ENCODE measurements around the gene LGI2.
"Not testable (repeated sequence)": the region's sequence is repeated elsewhere in the genome, so short reads cannot be mapped to it uniquely, and the experiment has no call there.

The LGI2 gene

DNA sequence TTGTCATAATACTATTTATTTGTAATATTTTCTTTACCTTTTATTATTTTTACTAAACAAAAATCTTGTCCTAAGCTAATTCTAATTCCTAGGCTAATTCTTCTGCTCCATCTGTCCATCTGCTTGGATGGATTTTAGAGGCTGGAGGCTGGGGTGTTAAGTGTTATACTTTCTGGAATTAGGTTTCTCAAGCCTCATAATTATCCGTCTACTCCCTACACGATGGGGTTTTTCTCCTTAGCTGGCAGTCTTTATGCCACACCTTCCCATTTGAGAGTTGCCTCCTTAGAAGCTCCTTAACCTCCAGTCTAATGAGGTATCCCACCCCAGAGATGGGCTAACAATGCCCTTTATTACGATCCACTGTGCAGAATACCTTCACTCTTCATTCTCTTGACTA, 37.6 kb upstream of the LGI2 start:
- Histone ChIP-seq H3K23ac (ENCODE audit: low read depth, low read length, poor library complexity) (no peak overlapping the region), H4K91ac (ENCODE audit: low read depth, low read length, poor library complexity) (no peak overlapping the region), H3K4me3 (ENCODE audit: low read length in 2 of 2) (no peak overlapping the region), H2BK120ac (ENCODE audit: low read depth, low read length) (no peak overlapping the region), H3K4me1 (ENCODE audit: control insufficient read depth in 2 of 2, insufficient read depth in 1 of 2, low read depth in 1 of 2, low read length in 2 of 2) (peaks cover 2 to 3% of the 10 kb centered on the region in 2 donors), H3K18ac (ENCODE audit: low read length) (no peak overlapping the region), H3K4me2 (ENCODE audit: insufficient read depth, low read length, poor library complexity, severe bottlenecking) (no peak overlapping the region), H2BK5ac (ENCODE audit: low read length) (no peak overlapping the region), H2BK15ac (ENCODE audit: low read length) (no peak overlapping the region), H2AK5ac (ENCODE audit: low read depth, low read length) (no peak overlapping the region), H3K36me3 (replicated peaks in 1 of 2; ENCODE audit: control insufficient read depth in 2 of 2, insufficient read depth in 2 of 2, low read length in 2 of 2) (no peaks in the 10 kb centered on the region), H3K14ac (ENCODE audit: low read length) (no peak overlapping the region), H2AFZ (ENCODE audit: low read length) (no peak overlapping the region), H3K27ac (replicated peaks; ENCODE audit: low read length) (no peak overlapping the region), H3K27me3 (ENCODE audit: control insufficient read depth in 3 of 3, insufficient read depth in 3 of 3, low read depth in 1 of 3, low read length in 3 of 3) (no peaks in the 10 kb centered on the region), H3K9me3 (replicated peaks in 1 of 2; ENCODE audit: control insufficient read depth in 2 of 2, insufficient read depth in 1 of 2, low read depth in 1 of 2, low read length in 2 of 2) (no peaks in the 10 kb centered on the region), H4K8ac (ENCODE audit: low read depth, low read length) (no peak overlapping the region), H3K79me1 (ENCODE audit: low read depth, low read length) (no peaks in the 10 kb centered on the region), H2BK12ac (ENCODE audit: low read length) (no peak overlapping the region), H3K4ac (ENCODE audit: low read length) (no peak overlapping the region), H3K9ac (ENCODE audit: low read depth, low read length, poor library complexity) (no peak overlapping the region)
- no CpG with 5 or more reads among the region's 3 CpGs for WGBS, 2 donors (ENCODE audit: extremely low coverage in 2 of 2, insufficient read length in 2 of 2, insufficient replicate concordance in 1 of 2)
- DNase-seq (ENCODE audit: low spot score) = no peak

- Histone ChIP-seq H3K4ac (ENCODE audit: low read length) (no peak overlapping the region), H4K91ac (ENCODE audit: low read depth, low read length, poor library complexity) (no peak overlapping the region), H3K4me1 (ENCODE audit: control insufficient read depth in 2 of 2, insufficient read depth in 1 of 2, low read depth in 1 of 2, low read length in 2 of 2) (peaks cover 2 to 3% of the 10 kb centered on the region in 2 donors), H3K27ac (replicated peaks; ENCODE audit: low read length) (no peak overlapping the region), H2BK12ac (ENCODE audit: low read length) (no peak overlapping the region), H2BK15ac (ENCODE audit: low read length) (no peak overlapping the region), H3K36me3 (replicated peaks in 1 of 2; ENCODE audit: control insufficient read depth in 2 of 2, insufficient read depth in 2 of 2, low read length in 2 of 2) (no peaks in the 10 kb centered on the region), H3K9ac (ENCODE audit: low read depth, low read length, poor library complexity) (no peak overlapping the region), H3K18ac (ENCODE audit: low read length) (no peak overlapping the region), H3K27me3 (ENCODE audit: control insufficient read depth in 3 of 3, insufficient read depth in 3 of 3, low read depth in 1 of 3, low read length in 3 of 3) (no peaks in the 10 kb centered on the region), H3K79me1 (ENCODE audit: low read depth, low read length) (no peaks in the 10 kb centered on the region), H3K14ac (ENCODE audit: low read length) (no peak overlapping the region), H4K8ac (ENCODE audit: low read depth, low read length) (no peak overlapping the region), H2AK5ac (ENCODE audit: low read depth, low read length) (no peak overlapping the region), H3K23ac (ENCODE audit: low read depth, low read length, poor library complexity) (no peak overlapping the region), H2BK5ac (ENCODE audit: low read length) (no peak overlapping the region), H3K4me2 (ENCODE audit: insufficient read depth, low read length, poor library complexity, severe bottlenecking) (no peak overlapping the region), H2BK120ac (ENCODE audit: low read depth, low read length) (no peak overlapping the region), H2AFZ (ENCODE audit: low read length) (no peak overlapping the region), H3K9me3 (replicated peaks in 1 of 2; ENCODE audit: control insufficient read depth in 2 of 2, insufficient read depth in 1 of 2, low read depth in 1 of 2, low read length in 2 of 2) (no peaks in the 10 kb centered on the region), H3K4me3 (ENCODE audit: low read length in 2 of 2) (no peak overlapping the region)
- no CpG with 5 or more reads among the region's 7 CpGs for WGBS, 2 donors (ENCODE audit: extremely low coverage in 2 of 2, insufficient read length in 2 of 2, insufficient replicate concordance in 1 of 2)
- DNase-seq (ENCODE audit: low spot score) = no peak
Observed at GRCh38 chr4:25065932-25066590, 35.3 kb upstream of the LGI2 start.

GRCh38 chr4:25065431-25065858, 34.7 kb upstream of the LGI2 start:
- Histone ChIP-seq H3K79me1 (ENCODE audit: low read depth, low read length) (no peaks in the 10 kb centered on the region), H3K27ac (replicated peaks; ENCODE audit: low read length) (no peak overlapping the region)
- no CpG with 5 or more reads among the region's 5 CpGs for WGBS, 2 donors (ENCODE audit: extremely low coverage in 2 of 2, insufficient read length in 2 of 2, insufficient replicate concordance in 1 of 2)

DNA sequence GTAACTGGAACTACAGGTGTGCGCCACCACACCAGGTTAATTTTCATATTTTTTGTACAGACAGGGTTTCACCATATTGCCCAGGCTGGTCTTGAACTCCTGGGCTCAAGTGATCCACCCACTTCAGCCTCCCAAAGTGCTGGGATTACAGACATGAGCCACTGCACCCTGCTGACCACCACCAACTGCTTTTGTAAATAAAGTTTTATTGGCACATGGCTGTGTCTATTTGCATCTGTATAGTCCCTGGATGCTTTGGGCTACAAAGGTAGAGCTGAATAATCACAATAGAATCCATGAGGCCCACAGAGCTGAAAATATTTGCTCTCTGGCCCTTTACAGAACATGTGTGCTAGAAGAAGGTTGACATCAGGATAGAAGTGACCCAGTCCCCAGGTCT, 33.7 kb upstream of the LGI2 start:
- H2BK15ac ChIP-seq (ENCODE audit: low read length); H3K23ac ChIP-seq (ENCODE audit: low read depth, low read length, poor library complexity); H3K79me1 ChIP-seq (ENCODE audit: low read depth, low read length); H2AFZ ChIP-seq (ENCODE audit: low read length); H3K27me3 ChIP-seq (ENCODE audit: control insufficient read depth in 3 of 3, insufficient read depth in 3 of 3, low read depth in 1 of 3, low read length in 3 of 3); H3K27ac ChIP-seq (replicated peaks; ENCODE audit: low read length); H3K4me2 ChIP-seq (ENCODE audit: insufficient read depth, low read length, poor library complexity, severe bottlenecking); H2BK120ac ChIP-seq (ENCODE audit: low read depth, low read length); H3K9ac ChIP-seq (ENCODE audit: low read depth, low read length, poor library complexity); H3K4me3 ChIP-seq (ENCODE audit: low read length in 2 of 2); H3K4ac ChIP-seq (ENCODE audit: low read length); H3K36me3 ChIP-seq (replicated peaks in 1 of 2; ENCODE audit: control insufficient read depth in 2 of 2, insufficient read depth in 2 of 2, low read length in 2 of 2); DNase-seq (ENCODE audit: low spot score); H4K91ac ChIP-seq (ENCODE audit: low read depth, low read length, poor library complexity); H3K9me3 ChIP-seq (replicated peaks in 1 of 2; ENCODE audit: control insufficient read depth in 2 of 2, insufficient read depth in 1 of 2, low read depth in 1 of 2, low read length in 2 of 2); H3K4me1 ChIP-seq (ENCODE audit: control insufficient read depth in 2 of 2, insufficient read depth in 1 of 2, low read depth in 1 of 2, low read length in 2 of 2); H4K8ac ChIP-seq (ENCODE audit: low read depth, low read length); H2BK12ac ChIP-seq (ENCODE audit: low read length); H2BK5ac ChIP-seq (ENCODE audit: low read length); H3K14ac ChIP-seq (ENCODE audit: low read length); H2AK5ac ChIP-seq (ENCODE audit: low read depth, low read length); H3K18ac ChIP-seq (ENCODE audit: low read length): not testable (repeated sequence)
- WGBS, 2 donors (ENCODE audit: extremely low coverage in 2 of 2, insufficient read length in 2 of 2, insufficient replicate concordance in 1 of 2) = no CpG with 5 or more reads among the region's 1 CpG

More at GRCh38 chr4:25065431-25065858, 34.7 kb upstream of the LGI2 start:
- Histone ChIP-seq H3K27me3 (ENCODE audit: control insufficient read depth in 3 of 3, insufficient read depth in 3 of 3, low read depth in 1 of 3, low read length in 3 of 3) (no peaks in the 10 kb centered on the region), H3K23ac (ENCODE audit: low read depth, low read length, poor library complexity) (no peak overlapping the region), H3K4ac (ENCODE audit: low read length) (no peak overlapping the region), H2BK120ac (ENCODE audit: low read depth, low read length) (no peak overlapping the region), H3K18ac (ENCODE audit: low read length) (no peak overlapping the region), H2AFZ (ENCODE audit: low read length) (no peak overlapping the region), H2BK12ac (ENCODE audit: low read length) (no peak overlapping the region), H2BK5ac (ENCODE audit: low read length) (no peak overlapping the region), H2BK15ac (ENCODE audit: low read length) (no peak overlapping the region), H3K4me1 (ENCODE audit: control insufficient read depth in 2 of 2, insufficient read depth in 1 of 2, low read depth in 1 of 2, low read length in 2 of 2) (peaks cover 2 to 3% of the 10 kb centered on the region in 2 donors), H4K8ac (ENCODE audit: low read depth, low read length) (no peak overlapping the region), H4K91ac (ENCODE audit: low read depth, low read length, poor library complexity) (no peak overlapping the region), H3K4me3 (ENCODE audit: low read length in 2 of 2) (no peak overlapping the region), H2AK5ac (ENCODE audit: low read depth, low read length) (no peak overlapping the region), H3K9ac (ENCODE audit: low read depth, low read length, poor library complexity) (no peak overlapping the region), H3K36me3 (replicated peaks in 1 of 2; ENCODE audit: control insufficient read depth in 2 of 2, insufficient read depth in 2 of 2, low read length in 2 of 2) (no peaks in the 10 kb centered on the region), H3K14ac (ENCODE audit: low read length) (no peak overlapping the region), H3K4me2 (ENCODE audit: insufficient read depth, low read length, poor library complexity, severe bottlenecking) (no peak overlapping the region), H3K9me3 (replicated peaks in 1 of 2; ENCODE audit: control insufficient read depth in 2 of 2, insufficient read depth in 1 of 2, low read depth in 1 of 2, low read length in 2 of 2) (no peaks in the 10 kb centered on the region)
- DNase-seq (ENCODE audit: low spot score) = no peak
